Limb (tissue), 2 donors: ENCODE data around the gene ITGA2.

ENCODE experiments used
- DNase-seq, 2 donors: peaks; one replicate each; pipeline ENCODE4 v3.0.0-alpha.2; 2016; ENCODE audit errors: extremely low spot score in 2 of 2

ITGA2 gene

GRCh38 chr5:53017794-53018391, 28.7 kb downstream of the ITGA2 start:
- no peak for DNase-seq

- no peak for DNase-seq
Observed at GRCh38 chr5:53019320-53019719, 30.2 kb downstream of the ITGA2 start.

GRCh38 chr5:53022930-53023511, 33.9 kb downstream of the ITGA2 start:
- no peak for DNase-seq

GRCh38 chr5:53023969-53024368, 34.8 kb downstream of the ITGA2 start:
- no peak for DNase-seq

GRCh38 chr5:53024535-53024934, 35.4 kb downstream of the ITGA2 start:
- DNase-seq: no peak

GRCh38 chr5:53025487-53025886, 36.3 kb downstream of the ITGA2 start:
- no peak for DNase-seq

GRCh38 chr5:53027913-53028312, 38.8 kb downstream of the ITGA2 start:
- no peak for DNase-seq

GRCh38 chr5:53029608-53030007, 40.5 kb downstream of the ITGA2 start:
- DNase-seq: no peak

- no peak for DNase-seq
Observed at GRCh38 chr5:53030893-53031292, 41.7 kb downstream of the ITGA2 start.

- no peak for DNase-seq
Observed at GRCh38 chr5:53031695-53032096, 42.5 kb downstream of the ITGA2 start.

- no peak for DNase-seq
Observed at GRCh38 chr5:53032188-53032587, 43.0 kb downstream of the ITGA2 start.

GRCh38 chr5:53034832-53035231, 45.7 kb downstream of the ITGA2 start:
- no peak for DNase-seq

- DNase-seq: no peak
Observed at GRCh38 chr5:53035868-53036381, 46.8 kb downstream of the ITGA2 start.

- DNase-seq: no peak
Observed at GRCh38 chr5:53037141-53037859, 48.1 kb downstream of the ITGA2 start.

- DNase-seq: no peak
Observed at GRCh38 chr5:53038196-53038847, 49.2 kb downstream of the ITGA2 start.

- no peak for DNase-seq
Observed at GRCh38 chr5:53039855-53040254, 50.7 kb downstream of the ITGA2 start.

GRCh38 chr5:53041071-53041692, 52.0 kb downstream of the ITGA2 start:
- DNase-seq: no peak

GRCh38 chr5:53041740-53042139, 52.6 kb downstream of the ITGA2 start:
- no peak for DNase-seq

- DNase-seq: no peak
Observed at GRCh38 chr5:53045263-53045662, 56.1 kb downstream of the ITGA2 start.

- DNase-seq: no peak
Observed at GRCh38 chr5:53048248-53048647, 59.1 kb downstream of the ITGA2 start.

GRCh38 chr5:53052499-53052898, 63.3 kb downstream of the ITGA2 start:
- DNase-seq: no peak

- DNase-seq: no peak
Observed at GRCh38 chr5:53053364-53053763, 64.2 kb downstream of the ITGA2 start.
